RPMI8226 (cell line): ENCODE data around the gene PPP1R3G.
"Not testable (repeated sequence)": the region's sequence is repeated elsewhere in the genome, so short reads cannot be mapped to it uniquely, and the experiment has no call there.

Experiments used
- DNase-seq: peaks from one replicate; pipeline ENCODE4 v3.0.0-alpha.2; 2015

Gene PPP1R3G

GRCh38 chr6:5096482-5096881, 11.3 kb downstream of the PPP1R3G start:
- no peak for DNase-seq

- DNase-seq: no peak
Measured at GRCh38 chr6:5098501-5099270, 13.5 kb downstream of the PPP1R3G start.

GRCh38 chr6:5099537-5099936, 14.4 kb downstream of the PPP1R3G start:
- DNase-seq: no peak

GRCh38 chr6:5100806-5101205, 15.7 kb downstream of the PPP1R3G start:
- DNase-seq: no peak

- DNase-seq: no peak
Measured at GRCh38 chr6:5102267-5102970, 17.3 kb downstream of the PPP1R3G start.

- DNase-seq: no peak
Measured at GRCh38 chr6:5103250-5103649, 18.1 kb downstream of the PPP1R3G start.

- no peak for DNase-seq
Measured at GRCh38 chr6:5104667-5105066, 19.5 kb downstream of the PPP1R3G start.

GRCh38 chr6:5105146-5105545, 20.0 kb downstream of the PPP1R3G start:
- no peak for DNase-seq

GRCh38 chr6:5107341-5107740, 22.2 kb downstream of the PPP1R3G start:
- no peak for DNase-seq

GRCh38 chr6:5108068-5108467, 22.9 kb downstream of the PPP1R3G start:
- no peak for DNase-seq

- DNase-seq: no peak
Measured at GRCh38 chr6:5108536-5109150, 23.5 kb downstream of the PPP1R3G start.

- no peak for DNase-seq
Measured at GRCh38 chr6:5109436-5109835, 24.3 kb downstream of the PPP1R3G start.

- no peak for DNase-seq
Measured at GRCh38 chr6:5110246-5110645, 25.1 kb downstream of the PPP1R3G start.

- DNase-seq: no peak
Measured at GRCh38 chr6:5111626-5112025, 26.5 kb downstream of the PPP1R3G start.

GRCh38 chr6:5112066-5112799, 27.1 kb downstream of the PPP1R3G start:
- no peak for DNase-seq

GRCh38 chr6:5113096-5113495, 28.0 kb downstream of the PPP1R3G start:
- no peak for DNase-seq

GRCh38 chr6:5115168-5115567, 30.0 kb downstream of the PPP1R3G start:
- no peak for DNase-seq

- no peak for DNase-seq
Measured at GRCh38 chr6:5116243-5116991, 31.3 kb downstream of the PPP1R3G start.

GRCh38 chr6:5119090-5119951, 34.2 kb downstream of the PPP1R3G start:
- no peak for DNase-seq

GRCh38 chr6:5120011-5120410, 34.9 kb downstream of the PPP1R3G start:
- no peak for DNase-seq

GRCh38 chr6:5120543-5120942, 35.4 kb downstream of the PPP1R3G start:
- not testable (repeated sequence) for DNase-seq

- DNase-seq: no peak
Measured at GRCh38 chr6:5121479-5121878, 36.3 kb downstream of the PPP1R3G start.
